Metanephros (tissue), 2 donors: ENCODE measurements around the gene PLET1. TPM values are rescaled to one million over a fixed set of nuclear protein-coding genes. Genes with fewer than 3 reads are reported as not detected.

Experiments used
- small RNA-seq: library from RNA; depleted of rRNA; stranded (forward); fragments of <200 nt; gene quantifications from one replicate; pipeline ENCODE3, GENCODE V24; 2014; ENCODE audit warnings: low replicate concordance
- total RNA-seq: library from RNA; depleted of rRNA; stranded (reverse); fragments of >200 nt; gene quantifications from one replicate; pipeline ENCODE4 v1.2.3, GENCODE V29; 2014

The PLET1 gene, protein sequence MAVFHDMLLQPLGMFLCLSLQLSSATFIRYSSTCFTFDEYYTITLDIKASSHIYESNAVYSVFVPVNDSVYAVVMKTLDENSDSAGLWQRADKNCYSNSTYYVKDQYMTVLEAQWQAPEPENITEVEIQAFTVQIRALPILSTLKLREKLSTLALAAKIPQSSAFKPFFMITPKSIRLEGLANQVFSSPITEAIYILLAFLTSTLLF
- not detected for total RNA-seq

DNA sequence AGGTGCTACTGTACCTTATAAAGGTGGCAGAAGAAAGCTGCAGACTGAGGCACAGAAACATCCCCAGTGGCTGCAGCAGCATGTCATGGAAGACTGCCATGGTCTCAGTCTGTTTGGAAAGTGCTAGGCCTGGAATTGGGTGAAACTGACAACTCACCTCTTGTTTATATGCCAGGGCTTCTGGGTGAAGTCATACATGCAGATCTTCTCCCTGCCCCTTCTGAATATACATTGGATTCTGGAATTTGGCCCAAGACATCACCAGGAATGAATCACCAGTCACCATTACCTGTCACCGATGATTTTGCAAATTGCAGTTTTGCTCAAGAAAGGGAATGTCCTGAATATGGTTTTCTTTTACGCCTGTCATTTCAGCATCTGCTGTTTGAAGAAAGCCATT lies at the start of gene PLET1:
TSS of gene PLET1 (minus strand) at position 371 of the 400 bp plus-strand sequence. CDS start at position 100, 271 bp downstream.

DNA sequence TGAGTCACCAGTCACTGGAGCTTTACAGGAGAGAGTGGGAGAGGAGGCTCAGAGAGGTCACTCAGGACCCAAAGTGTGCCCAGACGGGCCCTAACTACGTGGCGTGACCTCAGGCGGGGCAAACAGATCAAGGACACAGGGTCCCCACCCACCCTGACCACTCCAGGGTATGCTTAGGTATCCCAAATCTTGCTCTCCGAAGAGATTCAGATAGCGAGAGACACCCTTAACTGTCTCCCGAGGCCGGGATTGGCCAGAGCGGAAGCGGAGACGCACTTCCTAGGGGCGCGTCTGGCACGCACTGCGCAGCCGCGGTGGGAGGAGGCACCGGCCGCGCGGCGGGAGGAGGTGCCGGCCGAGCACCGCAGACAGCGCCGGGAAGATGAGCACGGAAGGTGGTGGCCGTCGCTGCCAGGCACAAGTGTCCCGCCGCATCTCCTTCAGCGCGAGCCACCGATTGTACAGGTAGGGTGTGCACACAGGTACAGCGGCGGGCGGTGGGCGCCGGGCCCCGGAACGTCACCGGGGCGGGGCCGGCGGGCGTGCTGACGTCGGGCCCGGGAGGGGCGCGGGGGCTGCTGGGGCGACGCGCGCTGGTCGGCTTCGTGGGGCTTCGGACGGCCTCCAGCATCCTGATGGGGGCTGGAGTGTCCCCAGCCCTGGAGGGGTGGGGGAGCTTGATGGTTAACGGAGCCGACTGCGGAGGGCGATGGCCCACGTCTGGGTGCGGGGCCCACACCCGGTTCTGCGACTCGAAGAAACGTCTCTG lies 34.4 kb downstream of the PLET1 start, which contains the start of gene PTS:
TSS of gene PTS (plus strand) at position 367 of the 769 bp plus-strand sequence. CDS start at position 383, 16 bp downstream.

Small RNAs within 50 kb of the gene (small RNA-seq; reads per million reads assigned to genes)
- not detected for gene MRPS36P4

Other genes with a start within 250 kb of the PLET1 start
- 33.6 TPM for gene DLAT, start 235.5 kb downstream of the PLET1 start, total RNA-seq
- gene PIH1D2, start 186.8 kb downstream of the PLET1 start, total RNA-seq: 3.9 TPM
- 19.5 TPM for gene NKAPD1, start 186.6 kb downstream of the PLET1 start, total RNA-seq
- 47.6 TPM for gene TIMM8B, start 174.1 kb downstream of the PLET1 start, total RNA-seq
- 139 TPM for gene SDHD, start 174.0 kb downstream of the PLET1 start, total RNA-seq
- gene IL18, start 96.8 kb downstream of the PLET1 start, total RNA-seq: 6.1 TPM
- 1.3 TPM for gene TEX12, start 93.5 kb downstream of the PLET1 start, total RNA-seq
- gene BCO2, start 85.3 kb downstream of the PLET1 start, total RNA-seq: 6.7 TPM
- 28.0 TPM for gene PTS, start 34.4 kb downstream of the PLET1 start, total RNA-seq